Measurements from ENCODE around the gene C7orf33. TPM values are rescaled to one million over a fixed set of nuclear protein-coding genes. Genes with fewer than 3 reads are reported as not detected.

C7orf33 gene
- total RNA-seq, 1 experiment from 2014 or later: not detected

DNA sequence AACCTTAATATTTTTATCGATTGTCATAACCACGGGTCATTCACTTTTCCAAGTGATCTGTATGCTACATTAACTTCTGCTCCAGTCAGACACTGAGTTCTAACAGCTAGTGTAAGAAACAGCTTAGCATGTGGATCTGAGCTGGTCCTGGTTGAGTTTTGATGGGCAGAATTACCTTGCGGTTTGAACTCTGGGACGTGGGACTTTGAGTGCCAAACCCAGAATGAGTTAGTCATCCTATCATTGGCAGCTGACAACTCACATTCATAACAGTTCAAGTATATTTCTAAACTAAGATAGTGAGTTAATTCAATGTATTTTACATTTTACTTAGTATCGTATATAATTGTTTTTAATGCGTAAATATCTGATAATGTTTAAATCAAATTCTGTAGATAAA is 43.2 kb downstream of the C7orf33 start (continued):
- TF ChIP-seq, protein P1, sequence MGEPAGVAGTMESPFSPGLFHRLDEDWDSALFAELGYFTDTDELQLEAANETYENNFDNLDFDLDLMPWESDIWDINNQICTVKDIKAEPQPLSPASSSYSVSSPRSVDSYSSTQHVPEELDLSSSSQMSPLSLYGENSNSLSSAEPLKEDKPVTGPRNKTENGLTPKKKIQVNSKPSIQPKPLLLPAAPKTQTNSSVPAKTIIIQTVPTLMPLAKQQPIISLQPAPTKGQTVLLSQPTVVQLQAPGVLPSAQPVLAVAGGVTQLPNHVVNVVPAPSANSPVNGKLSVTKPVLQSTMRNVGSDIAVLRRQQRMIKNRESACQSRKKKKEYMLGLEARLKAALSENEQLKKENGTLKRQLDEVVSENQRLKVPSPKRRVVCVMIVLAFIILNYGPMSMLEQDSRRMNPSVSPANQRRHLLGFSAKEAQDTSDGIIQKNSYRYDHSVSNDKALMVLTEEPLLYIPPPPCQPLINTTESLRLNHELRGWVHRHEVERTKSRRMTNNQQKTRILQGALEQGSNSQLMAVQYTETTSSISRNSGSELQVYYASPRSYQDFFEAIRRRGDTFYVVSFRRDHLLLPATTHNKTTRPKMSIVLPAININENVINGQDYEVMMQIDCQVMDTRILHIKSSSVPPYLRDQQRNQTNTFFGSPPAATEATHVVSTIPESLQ (CRISPR knock-in tag; IDR thresholded peaks at IDR 0.05): no peak
- TF ChIP-seq FOXJ3 (CRISPR knock-in tag; IDR thresholded peaks at IDR 0.05; ENCODE audit: borderline replicate concordance): no peak
- TF ChIP-seq, protein P2, sequence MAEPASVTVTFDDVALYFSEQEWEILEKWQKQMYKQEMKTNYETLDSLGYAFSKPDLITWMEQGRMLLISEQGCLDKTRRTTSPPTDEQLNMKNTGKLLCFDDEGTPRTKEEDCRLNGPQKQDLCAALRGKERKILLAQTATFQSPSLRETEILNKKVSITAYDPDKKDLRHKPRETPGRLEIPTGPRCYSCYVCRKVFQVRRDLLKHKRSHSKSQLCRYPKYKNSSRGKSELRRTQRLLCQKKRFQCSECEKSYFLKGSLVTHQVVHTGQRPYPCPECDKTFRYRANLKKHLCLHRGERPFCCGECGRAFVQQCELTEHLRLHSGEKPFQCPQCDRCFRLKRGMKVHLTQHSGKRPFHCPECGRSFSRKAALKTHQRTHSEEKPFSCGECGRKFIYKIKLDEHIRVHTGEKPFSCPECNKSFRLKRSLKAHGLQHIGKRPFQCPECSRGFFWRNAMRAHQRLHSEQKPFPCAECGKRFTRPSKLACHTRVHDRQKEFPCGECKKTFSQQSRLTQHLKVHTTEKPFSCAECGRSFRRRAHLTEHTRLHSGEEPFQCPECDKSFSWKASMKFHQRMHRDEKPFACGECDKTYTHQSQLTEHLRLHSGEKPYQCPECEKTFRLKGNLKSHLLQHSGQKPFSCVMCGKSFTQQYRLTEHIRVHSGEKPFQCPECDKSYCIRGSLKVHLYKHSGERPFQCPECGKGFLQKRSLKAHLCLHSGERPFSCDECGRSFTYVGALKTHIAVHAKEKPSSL (CRISPR knock-in tag; conservative IDR thresholded peaks at IDR 0.05): no peak
- TF ChIP-seq ZNF232 (CRISPR knock-in tag; IDR thresholded peaks at IDR 0.05): no peak
- TF ChIP-seq, protein P3, sequence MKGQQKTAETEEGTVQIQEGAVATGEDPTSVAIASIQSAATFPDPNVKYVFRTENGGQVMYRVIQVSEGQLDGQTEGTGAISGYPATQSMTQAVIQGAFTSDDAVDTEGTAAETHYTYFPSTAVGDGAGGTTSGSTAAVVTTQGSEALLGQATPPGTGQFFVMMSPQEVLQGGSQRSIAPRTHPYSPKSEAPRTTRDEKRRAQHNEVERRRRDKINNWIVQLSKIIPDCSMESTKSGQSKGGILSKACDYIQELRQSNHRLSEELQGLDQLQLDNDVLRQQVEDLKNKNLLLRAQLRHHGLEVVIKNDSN (CRISPR knock-in tag; IDR thresholded peaks at IDR 0.05): no peak
- TF ChIP-seq IRF2 (CRISPR knock-in tag; IDR thresholded peaks at IDR 0.05; ENCODE audit: borderline replicate concordance, low read depth): no peak
- TF ChIP-seq, protein P4, sequence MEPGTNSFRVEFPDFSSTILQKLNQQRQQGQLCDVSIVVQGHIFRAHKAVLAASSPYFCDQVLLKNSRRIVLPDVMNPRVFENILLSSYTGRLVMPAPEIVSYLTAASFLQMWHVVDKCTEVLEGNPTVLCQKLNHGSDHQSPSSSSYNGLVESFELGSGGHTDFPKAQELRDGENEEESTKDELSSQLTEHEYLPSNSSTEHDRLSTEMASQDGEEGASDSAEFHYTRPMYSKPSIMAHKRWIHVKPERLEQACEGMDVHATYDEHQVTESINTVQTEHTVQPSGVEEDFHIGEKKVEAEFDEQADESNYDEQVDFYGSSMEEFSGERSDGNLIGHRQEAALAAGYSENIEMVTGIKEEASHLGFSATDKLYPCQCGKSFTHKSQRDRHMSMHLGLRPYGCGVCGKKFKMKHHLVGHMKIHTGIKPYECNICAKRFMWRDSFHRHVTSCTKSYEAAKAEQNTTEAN (CRISPR knock-in tag; IDR thresholded peaks at IDR 0.05): no peak
- TF ChIP-seq PRRX2 (CRISPR knock-in tag; IDR thresholded peaks at IDR 0.05): no peak

DNA sequence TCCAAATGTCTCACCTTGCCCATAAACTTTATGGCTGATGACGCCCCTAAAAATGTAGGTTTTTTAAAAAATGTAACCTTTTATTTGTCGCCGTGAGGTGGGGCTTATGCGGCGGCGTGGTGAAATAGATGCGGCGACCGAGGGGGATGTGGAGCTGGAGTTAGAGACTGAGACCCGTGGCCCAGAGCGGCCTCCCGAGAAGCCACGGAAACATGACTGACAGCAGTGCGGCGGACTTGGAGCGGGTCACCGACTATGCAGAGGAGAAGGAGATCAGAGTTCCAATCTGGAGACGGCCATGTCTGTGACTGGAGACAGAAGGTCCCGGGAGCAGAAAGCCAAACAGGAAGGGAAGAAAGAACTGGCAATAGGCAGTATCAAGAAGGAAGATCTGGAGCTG is 46.5 kb downstream of the C7orf33 start:
- TF ChIP-seq, protein P5, sequence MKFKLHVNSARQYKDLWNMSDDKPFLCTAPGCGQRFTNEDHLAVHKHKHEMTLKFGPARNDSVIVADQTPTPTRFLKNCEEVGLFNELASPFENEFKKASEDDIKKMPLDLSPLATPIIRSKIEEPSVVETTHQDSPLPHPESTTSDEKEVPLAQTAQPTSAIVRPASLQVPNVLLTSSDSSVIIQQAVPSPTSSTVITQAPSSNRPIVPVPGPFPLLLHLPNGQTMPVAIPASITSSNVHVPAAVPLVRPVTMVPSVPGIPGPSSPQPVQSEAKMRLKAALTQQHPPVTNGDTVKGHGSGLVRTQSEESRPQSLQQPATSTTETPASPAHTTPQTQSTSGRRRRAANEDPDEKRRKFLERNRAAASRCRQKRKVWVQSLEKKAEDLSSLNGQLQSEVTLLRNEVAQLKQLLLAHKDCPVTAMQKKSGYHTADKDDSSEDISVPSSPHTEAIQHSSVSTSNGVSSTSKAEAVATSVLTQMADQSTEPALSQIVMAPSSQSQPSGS (CRISPR knock-in tag; IDR thresholded peaks at IDR 0.05; ENCODE audit: borderline replicate concordance, low read depth): no peak
- TF ChIP-seq MXD4 (CRISPR knock-in tag; IDR thresholded peaks at IDR 0.05; ENCODE audit: borderline replicate concordance) (no peak), PRRX2 (CRISPR knock-in tag; IDR thresholded peaks at IDR 0.05) (no peak), ZNF121 (CRISPR knock-in tag; IDR thresholded peaks at IDR 0.05) (no peak), SMAD4 (CRISPR knock-in tag; IDR thresholded peaks at IDR 0.05) (no peak), IRF2 (CRISPR knock-in tag; IDR thresholded peaks at IDR 0.05; ENCODE audit: borderline replicate concordance, low read depth) (no peak), NR1H2 (CRISPR knock-in tag; IDR thresholded peaks at IDR 0.05) (no peak), ATF1 (CRISPR knock-in tag; IDR thresholded peaks at IDR 0.05) (no peak)
- TF ChIP-seq, protein P1 (CRISPR knock-in tag; IDR thresholded peaks at IDR 0.05): no peak
- TF ChIP-seq, protein P6, sequence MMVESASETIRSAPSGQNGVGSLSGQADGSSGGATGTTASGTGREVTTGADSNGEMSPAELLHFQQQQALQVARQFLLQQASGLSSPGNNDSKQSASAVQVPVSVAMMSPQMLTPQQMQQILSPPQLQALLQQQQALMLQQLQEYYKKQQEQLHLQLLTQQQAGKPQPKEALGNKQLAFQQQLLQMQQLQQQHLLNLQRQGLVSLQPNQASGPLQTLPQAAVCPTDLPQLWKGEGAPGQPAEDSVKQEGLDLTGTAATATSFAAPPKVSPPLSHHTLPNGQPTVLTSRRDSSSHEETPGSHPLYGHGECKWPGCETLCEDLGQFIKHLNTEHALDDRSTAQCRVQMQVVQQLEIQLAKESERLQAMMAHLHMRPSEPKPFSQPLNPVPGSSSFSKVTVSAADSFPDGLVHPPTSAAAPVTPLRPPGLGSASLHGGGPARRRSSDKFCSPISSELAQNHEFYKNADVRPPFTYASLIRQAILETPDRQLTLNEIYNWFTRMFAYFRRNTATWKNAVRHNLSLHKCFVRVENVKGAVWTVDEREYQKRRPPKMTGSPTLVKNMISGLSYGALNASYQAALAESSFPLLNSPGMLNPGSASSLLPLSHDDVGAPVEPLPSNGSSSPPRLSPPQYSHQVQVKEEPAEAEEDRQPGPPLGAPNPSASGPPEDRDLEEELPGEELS (CRISPR knock-in tag; IDR thresholded peaks at IDR 0.05): no peak
- TF ChIP-seq, protein P7, sequence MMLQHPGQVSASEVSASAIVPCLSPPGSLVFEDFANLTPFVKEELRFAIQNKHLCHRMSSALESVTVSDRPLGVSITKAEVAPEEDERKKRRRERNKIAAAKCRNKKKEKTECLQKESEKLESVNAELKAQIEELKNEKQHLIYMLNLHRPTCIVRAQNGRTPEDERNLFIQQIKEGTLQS (CRISPR knock-in tag; conservative IDR thresholded peaks at IDR 0.05): no peak
- TF ChIP-seq, protein P3 (CRISPR knock-in tag; IDR thresholded peaks at IDR 0.05): no peak
- CTCF ChIA-PET: no interaction called here
- POLR2A ChIA-PET: no interaction called here
- Mint-ChIP-seq H3K27me3 (ENCODE audit: low read depth) (no peaks in the 10 kb centered on the region), H3K36me3 (no peaks in the 10 kb centered on the region), H3K4me3 (no peak overlapping the region), H3K9me3 (peaks cover 6% of the 10 kb centered on the region), H3K4me1 (no peaks in the 10 kb centered on the region), H3K27ac (no peak overlapping the region)
- DNase-seq (ENCODE audit: low spot score) (no peak), ATAC-seq (no peak)
